Right hindlimb (tissue), 1 donor: ENCODE measurements around the gene GSG1L.

Experiments used
- DNase-seq: peaks from one replicate; pipeline ENCODE4 v3.0.0-alpha.2; 2018

The GSG1L gene

GRCh38 chr16:28090646-28091377 is 27.3 kb upstream of the GSG1L start:
- DNase-seq, result no peak

- no peak for DNase-seq
Observed at GRCh38 chr16:28089992-28090365, 26.5 kb upstream of the GSG1L start.

- no peak for DNase-seq
Observed at GRCh38 chr16:28089205-28089991, 25.9 kb upstream of the GSG1L start.

- DNase-seq, result no peak
Observed at GRCh38 chr16:28087675-28088300, 24.3 kb upstream of the GSG1L start.

GRCh38 chr16:28087140-28087660 is 23.7 kb upstream of the GSG1L start:
- no peak for DNase-seq

- DNase-seq, result no peak
Observed at GRCh38 chr16:28086186-28087139, 22.9 kb upstream of the GSG1L start.

- no peak for DNase-seq
Observed at GRCh38 chr16:28085389-28086171, 22.1 kb upstream of the GSG1L start.

GRCh38 chr16:28084209-28084608 is 20.7 kb upstream of the GSG1L start:
- no peak for DNase-seq

GRCh38 chr16:28082624-28083023 is 19.1 kb upstream of the GSG1L start:
- no peak for DNase-seq

- no peak for DNase-seq
Observed at GRCh38 chr16:28081391-28081968, 18.0 kb upstream of the GSG1L start.

- DNase-seq, result no peak
Observed at GRCh38 chr16:28078261-28078660, 14.7 kb upstream of the GSG1L start.

GRCh38 chr16:28073836-28074235 is 10.3 kb upstream of the GSG1L start:
- no peak for DNase-seq

- DNase-seq, result no peak
Observed at GRCh38 chr16:28072087-28072486, 8.6 kb upstream of the GSG1L start.

- peak; percentile 68 for DNase-seq
Observed at GRCh38 chr16:28069971-28070794, 6.7 kb upstream of the GSG1L start.

- no peak for DNase-seq
Observed at GRCh38 chr16:28068976-28069375, 5.5 kb upstream of the GSG1L start.

GRCh38 chr16:28067604-28068379 is 4.3 kb upstream of the GSG1L start:
- DNase-seq, result peak; percentile 47

GRCh38 chr16:28064706-28065249 is 1.3 kb upstream of the GSG1L start:
- no peak for DNase-seq

- no peak for DNase-seq
Observed at GRCh38 chr16:28064150-28064549, 636 bp upstream of the GSG1L start.

GRCh38 chr16:28062847-28063521 is 530 bp downstream of the GSG1L start:
- DNase-seq, result peak; percentile 53
